Rectal smooth muscle tissue (tissue), 1 donor: ENCODE data around the gene SMIM24.
A peak's percentile ranks its signal among the peaks of the same experiment; 100 is the strongest.

ENCODE experiments used
- H3K27ac ChIP-seq: one replicate; pipeline ENCODE4 v1.7.0; 2013; ENCODE audit warnings: low read depth, low read length, inconsistent platforms
- H3K27me3 ChIP-seq: one replicate; pipeline ENCODE4 v1.7.0; 2013; ENCODE audit warnings: low read length; ENCODE audit not compliant: control insufficient read depth, insufficient read depth
- H3K36me3 ChIP-seq: one replicate; pipeline ENCODE4 v1.7.0; 2013; ENCODE audit warnings: low read length; ENCODE audit not compliant: control insufficient read depth, insufficient read depth
- H3K4me1 ChIP-seq: one replicate; pipeline ENCODE4 v1.7.0; 2013; ENCODE audit warnings: low read length; ENCODE audit not compliant: control insufficient read depth, insufficient read depth
- H3K4me3 ChIP-seq: one replicate; pipeline ENCODE4 v1.7.0; 2013; ENCODE audit warnings: low read length
- H3K9ac ChIP-seq: one replicate; pipeline ENCODE4 v1.7.0; 2013; ENCODE audit warnings: low read length

The SMIM24 gene

DNA sequence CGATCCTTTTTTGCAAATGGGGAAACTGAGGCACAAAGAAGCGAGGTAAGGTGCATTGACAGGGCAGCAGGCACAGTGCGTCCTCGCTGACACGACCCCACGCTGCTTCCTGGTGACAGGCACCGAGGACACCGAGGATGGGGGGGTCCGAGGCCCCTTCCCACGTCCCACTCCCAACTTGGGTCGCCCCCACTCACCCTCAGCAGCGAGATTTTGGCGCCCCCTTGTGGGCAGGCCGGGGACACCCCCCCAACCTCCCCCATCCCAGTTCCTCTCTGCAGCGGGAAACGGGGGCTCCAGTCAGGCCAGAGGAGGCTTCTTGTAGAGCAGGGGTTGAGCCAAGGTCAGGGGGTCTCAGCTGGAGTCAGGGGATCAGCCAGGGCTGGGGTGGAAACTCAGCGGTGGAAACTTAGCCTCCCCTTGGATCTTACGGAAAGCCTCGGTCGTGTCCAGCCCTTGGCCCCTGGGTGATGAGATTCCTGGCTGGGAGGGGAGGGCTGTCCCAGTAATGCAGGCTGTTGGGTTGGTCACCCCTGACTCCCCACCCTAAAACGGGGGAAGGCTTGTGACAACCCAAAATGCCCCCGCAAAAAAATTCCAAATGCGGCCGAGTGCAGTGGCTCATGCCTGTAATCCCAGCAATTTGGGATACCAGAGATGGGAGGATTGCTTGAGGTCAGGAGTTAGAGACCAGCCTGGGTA, 8.2 kb downstream of the SMIM24 start:
- no peak overlapping the region for H3K27ac ChIP-seq
- no peaks in the 10 kb centered on the region for H3K27me3 ChIP-seq
- no peak overlapping the region for H3K4me3 ChIP-seq
- H3K4me1 ChIP-seq = no peaks in the 10 kb centered on the region
- H3K36me3 ChIP-seq = no peaks in the 10 kb centered on the region
- no peak overlapping the region for H3K9ac ChIP-seq

DNA sequence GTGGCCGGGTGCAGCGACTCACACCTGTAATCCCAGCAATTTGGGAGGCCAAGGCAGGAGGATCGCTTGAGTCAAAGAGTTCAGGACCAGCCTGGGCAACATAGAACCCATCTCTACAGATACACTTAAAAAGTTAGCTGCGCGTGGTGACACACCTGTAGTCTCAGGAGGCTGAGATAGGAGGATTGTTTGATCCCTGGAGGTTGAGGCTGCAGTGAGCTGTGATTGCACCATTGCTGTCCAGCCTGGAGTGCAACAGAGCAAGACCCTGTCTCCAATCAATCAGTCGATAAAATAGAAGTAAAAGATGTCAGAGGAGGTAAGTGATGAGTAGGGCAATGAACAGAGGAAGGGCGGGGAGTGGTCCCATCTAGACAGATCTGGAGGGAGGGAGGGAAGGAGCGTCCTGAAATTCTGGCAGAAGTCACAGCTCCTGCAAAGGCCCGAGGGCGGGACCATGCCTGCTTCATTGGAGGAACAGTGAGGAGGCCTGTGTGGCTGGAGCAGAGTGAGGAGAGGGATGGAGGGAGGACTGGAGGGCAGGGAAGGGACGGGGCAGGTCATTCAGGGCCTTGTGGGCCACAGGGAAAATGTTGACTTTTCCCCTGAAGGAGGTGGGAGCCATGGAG, 9.7 kb downstream of the SMIM24 start:
- Histone ChIP-seq H3K9ac (no peak overlapping the region), H3K27me3 (no peaks in the 10 kb centered on the region), H3K4me1 (peaks cover 9% of the 10 kb centered on the region), H3K36me3 (no peaks in the 10 kb centered on the region), H3K4me3 (no peak overlapping the region), H3K27ac (no peak overlapping the region)

DNA sequence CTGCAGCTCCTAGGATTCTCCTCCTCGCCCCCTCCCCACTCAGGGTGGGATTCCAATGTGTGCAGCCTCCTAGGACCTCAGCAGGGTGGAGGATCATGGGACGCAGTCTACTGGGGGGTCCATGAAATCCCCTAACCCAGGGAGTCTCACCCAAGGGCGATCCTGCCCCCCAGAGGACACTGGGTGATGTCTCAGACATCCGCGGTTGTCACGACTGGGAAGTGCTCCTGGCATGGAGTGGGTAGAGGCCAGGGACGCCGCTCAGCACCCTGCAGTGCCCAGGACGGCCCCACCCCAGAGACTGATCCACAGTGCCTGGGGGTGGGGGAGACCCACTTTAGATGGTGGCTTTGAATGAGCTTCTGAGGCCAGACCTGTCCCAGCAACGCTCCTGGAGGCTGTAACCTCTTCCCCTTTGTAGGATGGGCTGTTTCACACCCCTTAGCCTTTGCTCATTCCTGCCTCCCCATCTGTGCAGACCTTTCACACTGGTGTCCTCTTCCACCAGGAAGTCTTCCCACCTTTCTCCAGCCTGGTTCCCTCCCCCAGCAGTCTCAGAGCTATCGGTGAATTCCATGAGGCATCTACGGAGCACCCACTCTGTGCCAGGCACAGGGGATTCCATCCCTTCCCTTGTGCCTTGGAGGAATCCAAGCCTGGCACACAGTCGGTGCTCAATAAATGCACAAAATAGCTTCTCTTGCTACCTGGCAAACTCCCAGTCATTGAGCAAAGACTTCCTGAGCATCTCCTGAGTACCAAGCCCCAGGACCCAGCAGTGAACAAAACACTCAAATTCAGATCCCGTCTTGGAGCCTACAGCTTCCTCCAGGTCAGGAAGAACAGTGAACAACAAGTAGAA, 10.5 kb downstream of the SMIM24 start:
- H3K4me3 ChIP-seq = no peak overlapping the region
- H3K27me3 ChIP-seq = no peaks in the 10 kb centered on the region
- H3K36me3 ChIP-seq = no peaks in the 10 kb centered on the region
- no peak overlapping the region for H3K9ac ChIP-seq
- H3K4me1 ChIP-seq = peaks cover 9% of the 10 kb centered on the region
- no peak overlapping the region for H3K27ac ChIP-seq

DNA sequence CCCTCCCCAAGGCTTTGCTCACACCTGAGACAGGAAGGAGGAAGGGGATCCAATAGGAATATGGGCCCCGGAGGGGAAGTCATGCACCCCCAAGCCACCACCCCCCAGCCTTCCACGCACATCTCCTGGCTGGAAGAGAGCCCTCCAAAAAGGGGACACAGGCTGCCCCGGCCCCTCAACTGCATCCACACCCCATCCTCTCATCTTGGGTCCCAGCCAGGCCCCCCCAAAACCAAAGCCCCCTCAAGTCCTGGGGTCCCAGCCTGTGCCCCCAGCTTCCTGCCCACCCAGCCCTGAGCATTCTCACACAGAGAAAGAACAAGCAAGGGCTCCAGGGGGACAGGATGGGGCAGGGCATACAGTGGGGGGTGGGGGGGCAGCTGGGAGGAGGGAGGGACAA, 12.1 kb downstream of the SMIM24 start:
- no peak overlapping the region for H3K4me3 ChIP-seq
- H3K36me3 ChIP-seq = no peaks in the 10 kb centered on the region
- no peaks in the 10 kb centered on the region for H3K27me3 ChIP-seq
- H3K27ac ChIP-seq = no peak overlapping the region
- H3K9ac ChIP-seq = no peak overlapping the region
- peaks cover 11% of the 10 kb centered on the region for H3K4me1 ChIP-seq

DNA sequence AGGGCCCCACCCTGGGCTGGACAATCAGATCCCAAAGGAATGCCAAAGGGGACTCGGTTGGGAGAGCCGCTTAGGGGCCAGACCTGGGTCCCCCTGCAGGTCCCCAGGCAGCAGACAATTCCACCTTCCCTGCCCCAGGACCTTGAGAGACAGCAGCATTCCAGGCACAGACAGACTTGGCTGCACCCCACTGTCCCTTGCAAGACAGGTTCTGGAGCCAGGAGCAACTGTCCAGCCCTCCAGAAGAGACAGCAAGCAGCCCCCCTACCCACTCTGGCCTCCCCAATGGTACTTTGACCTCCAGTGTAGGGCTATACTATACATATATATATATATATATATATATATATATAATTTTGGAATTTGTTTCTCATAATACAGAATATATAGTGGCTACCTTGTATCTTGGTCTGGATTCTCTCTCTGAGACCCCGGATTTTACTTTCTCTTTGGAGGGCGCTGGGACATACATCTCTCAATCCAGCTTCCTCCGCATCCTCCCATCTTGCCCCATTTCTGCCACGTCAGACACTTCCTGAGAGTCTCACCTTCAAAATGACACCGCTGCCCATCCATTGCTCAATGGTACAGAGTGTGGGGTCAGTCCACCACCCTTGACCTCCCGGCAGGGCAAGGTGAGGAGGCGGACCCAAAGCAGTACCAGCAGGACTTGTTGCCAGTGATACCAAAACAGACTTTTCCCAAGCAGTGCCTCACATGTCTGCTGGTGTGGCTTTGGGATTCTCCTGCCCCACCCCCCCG, 12.7 kb downstream of the SMIM24 start:
- Histone ChIP-seq H3K27ac (peak overlapping the region; percentile 83), H3K36me3 (no peaks in the 10 kb centered on the region), H3K4me3 (no peak overlapping the region), H3K4me1 (peaks cover 11% of the 10 kb centered on the region), H3K27me3 (no peaks in the 10 kb centered on the region), H3K9ac (no peak overlapping the region)

DNA sequence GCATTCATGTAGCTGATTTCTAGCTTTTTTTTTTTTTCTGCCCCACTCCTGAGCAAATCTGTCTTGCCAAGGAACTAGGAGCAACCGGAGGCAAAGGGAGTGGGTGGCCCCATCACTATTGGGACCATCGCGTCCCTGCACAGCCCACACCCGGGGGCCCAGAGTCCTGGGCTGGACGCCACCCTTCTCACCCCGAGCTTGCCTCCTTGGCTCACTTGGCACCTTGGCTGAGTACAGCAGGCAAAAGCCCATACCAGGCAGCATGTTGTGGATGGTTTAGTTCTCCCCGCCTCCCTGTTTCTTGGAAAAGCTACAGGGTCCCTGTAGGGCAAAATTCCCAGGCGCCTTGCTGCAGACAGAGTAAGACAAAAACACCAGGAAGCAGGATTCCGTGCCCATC, 13.7 kb downstream of the SMIM24 start:
- no peaks in the 10 kb centered on the region for H3K36me3 ChIP-seq
- no peak overlapping the region for H3K4me3 ChIP-seq
- H3K27ac ChIP-seq = peak overlapping the region; percentile 83
- no peaks in the 10 kb centered on the region for H3K27me3 ChIP-seq
- peaks cover 11% of the 10 kb centered on the region for H3K4me1 ChIP-seq
- no peak overlapping the region for H3K9ac ChIP-seq

DNA sequence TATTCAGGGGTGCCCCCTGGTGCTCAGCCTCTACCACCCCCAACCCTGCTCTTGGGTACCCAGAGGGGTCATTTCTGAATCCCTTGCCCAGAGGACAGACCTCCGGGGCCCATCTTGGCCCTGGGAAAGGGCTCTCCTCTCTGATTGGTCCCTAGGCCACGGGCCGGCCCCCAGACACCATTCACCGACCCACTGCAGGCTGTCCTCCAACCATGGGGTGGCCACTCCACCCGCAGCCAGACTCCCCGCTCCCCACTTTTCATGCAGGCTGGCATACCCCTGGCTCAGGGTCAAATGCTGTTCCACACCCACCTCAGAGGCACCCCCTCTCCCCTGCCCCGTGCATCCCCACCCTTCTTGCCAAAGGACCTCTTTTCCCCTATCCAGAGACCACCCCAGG, 14.8 kb downstream of the SMIM24 start:
- no peaks in the 10 kb centered on the region for H3K36me3 ChIP-seq

DNA sequence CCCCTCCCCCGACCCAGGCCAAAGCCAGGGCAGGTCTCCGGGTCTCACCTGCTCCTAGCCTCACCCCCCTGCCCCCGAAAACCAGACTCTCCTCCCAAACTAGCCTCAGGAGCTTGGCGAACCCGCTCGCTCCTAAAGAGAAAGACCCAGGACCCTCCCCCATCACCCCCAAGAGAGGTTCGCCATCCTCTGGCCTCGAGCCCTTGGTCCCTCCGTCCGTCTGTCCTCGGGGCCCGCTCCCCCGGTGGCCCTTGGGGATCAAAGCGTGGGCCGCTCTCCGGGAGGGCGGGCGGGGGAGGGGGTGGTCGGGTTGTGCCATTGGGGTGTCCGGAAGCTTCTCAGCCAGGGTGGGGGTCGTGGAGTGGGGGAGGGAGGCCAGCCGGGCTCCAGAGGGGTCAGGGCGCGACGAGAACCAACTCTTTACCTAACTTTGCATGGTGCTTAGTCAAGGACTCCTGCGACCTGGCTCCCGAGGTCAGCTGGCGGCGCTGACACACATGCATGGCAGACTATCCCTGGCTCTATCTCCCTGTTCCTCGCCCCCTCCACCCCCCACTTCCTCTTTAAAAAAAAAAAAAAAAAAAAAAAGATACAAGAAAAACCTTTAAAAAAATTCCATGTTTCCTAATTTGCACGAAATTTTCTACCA, 15.6 kb downstream of the SMIM24 start:
- Histone ChIP-seq H3K4me3 (no peak overlapping the region), H3K4me1 (peaks cover 17% of the 10 kb centered on the region), H3K27me3 (no peaks in the 10 kb centered on the region), H3K9ac (no peak overlapping the region), H3K27ac (peak overlapping the region; percentile 61), H3K36me3 (peaks cover 3% of the 10 kb centered on the region)

More for the DNA sequence above, 14.8 kb downstream of the SMIM24 start:
- H3K9ac ChIP-seq = no peak overlapping the region
- peak overlapping the region; percentile 83 for H3K27ac ChIP-seq
- H3K4me3 ChIP-seq = no peak overlapping the region
- H3K4me1 ChIP-seq = peaks cover 11% of the 10 kb centered on the region
- H3K27me3 ChIP-seq = no peaks in the 10 kb centered on the region

DNA sequence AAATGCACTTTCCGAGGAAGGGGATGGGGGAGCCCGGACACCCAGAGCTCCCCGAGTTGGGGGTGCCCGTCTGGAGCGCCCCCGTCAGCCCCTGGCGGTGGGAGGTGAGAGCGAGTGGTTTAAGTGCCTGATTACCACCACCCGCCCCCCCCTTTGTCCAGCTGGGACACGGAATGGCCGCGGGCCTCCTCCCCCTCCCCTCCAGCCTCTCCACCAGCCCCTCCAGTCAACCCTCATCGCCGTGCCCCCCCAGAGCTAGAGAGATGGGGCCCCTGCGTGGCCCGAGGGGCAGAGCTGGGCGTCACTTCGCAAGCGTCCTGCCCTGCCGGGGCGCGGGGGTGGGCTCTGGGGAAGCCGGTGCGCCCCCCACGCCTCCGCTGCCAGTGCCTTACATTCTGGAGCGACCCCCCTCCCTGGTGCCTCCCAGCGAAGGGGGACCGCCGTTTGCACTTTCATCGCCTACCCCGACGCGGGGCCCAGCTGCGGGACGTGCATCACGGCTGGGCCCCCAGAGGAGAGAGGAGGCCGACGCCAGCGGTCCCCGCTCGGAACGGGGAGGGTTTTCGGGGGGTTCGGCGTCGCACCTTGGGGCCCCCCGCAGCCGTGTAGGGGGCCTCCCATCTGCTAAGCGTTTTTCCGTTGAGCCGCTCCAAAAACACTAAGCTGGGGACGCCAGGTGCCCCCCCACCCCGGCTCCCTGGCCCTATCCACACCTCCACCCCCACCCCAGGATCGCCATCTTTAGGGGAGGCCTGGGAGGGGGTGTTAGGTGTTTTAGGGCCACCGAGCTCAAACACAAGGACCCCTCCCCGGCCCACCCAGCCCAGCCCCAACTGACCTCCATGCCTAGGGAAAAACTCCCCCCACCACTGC, 16.4 kb downstream of the SMIM24 start:
- no peak overlapping the region for H3K4me3 ChIP-seq
- peaks cover 25% of the 10 kb centered on the region for H3K4me1 ChIP-seq
- peaks cover 3% of the 10 kb centered on the region for H3K36me3 ChIP-seq
- H3K27ac ChIP-seq = peak overlapping the region; percentile 61
- no peaks in the 10 kb centered on the region for H3K27me3 ChIP-seq
- H3K9ac ChIP-seq = no peak overlapping the region

DNA sequence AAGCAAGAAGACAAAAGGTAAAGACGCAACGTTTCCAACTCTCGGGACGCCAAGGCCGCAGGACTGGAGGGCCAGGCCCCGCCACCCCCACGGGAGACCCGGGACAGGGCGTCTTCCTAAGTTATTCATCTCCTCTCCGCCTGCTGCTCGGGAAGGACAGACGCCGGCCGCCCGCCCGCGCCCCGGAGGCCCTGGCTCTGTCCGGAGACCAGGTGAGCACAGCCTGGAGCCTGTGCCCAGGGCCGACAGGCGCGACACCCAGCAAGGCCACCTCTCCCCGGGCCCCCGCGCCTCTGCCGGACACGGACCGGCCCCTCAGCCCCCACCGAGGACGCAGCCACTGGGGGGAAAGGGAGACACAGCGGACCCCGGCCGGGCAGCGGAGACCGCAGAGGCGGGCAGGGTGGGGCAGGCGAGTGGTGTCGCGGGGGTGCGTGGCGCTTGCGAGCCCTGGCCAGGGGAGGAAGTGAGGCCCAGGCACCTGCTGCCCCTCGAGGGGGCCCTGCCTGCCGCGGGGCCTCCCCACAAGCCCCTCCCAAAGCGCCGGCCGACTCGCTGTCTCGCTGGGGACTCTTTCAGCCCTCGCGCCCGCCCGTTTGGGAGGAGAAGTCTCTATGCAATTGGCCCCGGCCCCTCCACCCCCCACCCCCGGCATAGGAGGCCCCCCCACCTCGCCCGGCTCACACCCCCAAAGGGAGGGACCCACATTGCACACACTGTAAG, 17.2 kb downstream of the SMIM24 start:
- no peak overlapping the region for H3K4me3 ChIP-seq
- peak overlapping the region; percentile 61 for H3K27ac ChIP-seq
- peaks cover 32% of the 10 kb centered on the region for H3K4me1 ChIP-seq
- H3K36me3 ChIP-seq = peaks cover 3% of the 10 kb centered on the region
- no peaks in the 10 kb centered on the region for H3K27me3 ChIP-seq
- no peak overlapping the region for H3K9ac ChIP-seq
